CD4-positive, alpha-beta T cell treated with Interleukin-15 for 1 hour (primary cell): ENCODE results near the gene KCNJ2.

Experiments
- DNase-seq: peaks from one replicate; pipeline ENCODE4 v3.0.0-alpha.2; 2020

KCNJ2 gene

GRCh38 chr17:70161519-70161918 lies 7.8 kb upstream of the KCNJ2 start:
- DNase-seq: no peak

DNA sequence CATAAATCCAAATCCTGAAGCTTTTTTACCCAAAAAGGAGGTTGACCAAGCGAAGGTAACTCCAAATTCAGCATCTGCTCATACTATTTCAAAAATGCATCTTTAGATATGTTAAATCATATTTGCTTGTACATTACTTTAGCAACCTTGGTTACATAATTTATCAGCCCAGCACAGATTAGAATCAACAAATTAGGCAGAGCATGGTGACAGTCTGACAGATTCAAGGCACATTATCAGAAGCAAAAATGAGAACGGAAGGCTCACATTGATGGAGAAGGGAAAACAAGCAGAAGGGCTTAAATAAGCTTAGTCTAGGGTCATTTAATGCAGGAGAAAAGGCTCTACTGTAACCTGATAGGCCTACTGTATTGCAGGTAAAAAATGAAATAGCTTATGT lies 3.9 kb upstream of the KCNJ2 start:
- DNase-seq: no peak

DNA sequence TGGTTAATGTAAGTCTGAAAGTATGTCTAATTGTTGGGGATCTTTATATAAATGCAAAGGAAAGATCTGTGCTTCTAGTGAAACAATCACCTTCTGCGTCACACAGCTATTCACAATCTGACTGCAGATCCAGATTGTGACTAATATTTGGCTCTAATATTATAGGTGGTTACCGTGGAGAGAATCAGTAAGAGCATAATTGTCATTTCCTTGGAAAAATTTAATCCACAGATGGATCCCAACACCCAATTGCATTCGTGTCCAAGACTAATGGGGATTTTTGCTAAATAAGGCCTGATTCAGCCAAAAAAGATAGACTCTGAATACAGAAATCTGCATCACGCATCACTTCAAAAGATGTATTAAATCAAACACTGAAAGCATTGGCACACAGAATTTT lies 2.7 kb upstream of the KCNJ2 start:
- DNase-seq: no peak

GRCh38 chr17:70168044-70168976 lies 1.0 kb upstream of the KCNJ2 start:
- DNase-seq: peak; percentile 18

- DNase-seq: no peak
These were observed 621 bp downstream of the KCNJ2 start for GRCh38 chr17:70169709-70170597.

- DNase-seq: no peak
These were observed 1.8 kb downstream of the KCNJ2 start for GRCh38 chr17:70171159-70171558.

DNA sequence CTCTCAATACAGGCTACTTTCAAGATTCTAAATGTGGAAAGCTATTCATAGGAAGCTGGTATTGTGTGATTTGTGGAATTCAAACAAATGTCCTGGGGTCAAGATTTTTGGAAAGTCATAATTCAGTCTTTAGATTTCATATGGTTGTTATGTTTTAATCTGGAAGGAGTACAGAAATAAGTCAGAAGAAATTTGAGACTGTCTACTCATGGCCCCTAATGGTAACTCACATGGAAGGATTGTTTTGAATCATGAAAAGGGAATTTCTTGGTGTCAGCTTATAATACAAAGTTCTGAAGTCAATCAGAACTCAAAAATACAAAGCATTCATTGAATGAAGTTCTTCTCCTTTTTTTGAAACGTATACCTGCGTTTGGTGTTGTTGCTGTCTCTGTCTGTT lies 3.1 kb downstream of the KCNJ2 start:
- no peak for DNase-seq

DNA sequence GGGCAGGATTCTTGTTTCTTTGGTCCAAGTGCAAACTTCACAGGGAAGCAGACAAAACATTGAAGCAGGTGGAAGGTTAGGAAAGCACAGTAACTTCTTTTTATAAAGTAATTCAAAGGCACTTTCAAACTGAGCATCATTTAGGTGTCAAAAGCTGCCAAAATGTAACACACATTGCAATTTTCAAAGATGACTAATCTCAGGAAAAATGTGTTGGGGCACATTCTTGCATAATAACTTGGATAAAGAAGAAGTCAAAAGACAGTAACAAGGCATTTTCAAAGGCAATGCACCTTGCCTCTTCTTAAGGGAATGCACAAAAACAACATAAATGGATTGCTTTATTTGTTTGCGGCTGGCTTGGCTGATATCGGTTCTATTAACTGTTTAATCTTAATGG lies 3.6 kb downstream of the KCNJ2 start:
- DNase-seq: no peak

DNA sequence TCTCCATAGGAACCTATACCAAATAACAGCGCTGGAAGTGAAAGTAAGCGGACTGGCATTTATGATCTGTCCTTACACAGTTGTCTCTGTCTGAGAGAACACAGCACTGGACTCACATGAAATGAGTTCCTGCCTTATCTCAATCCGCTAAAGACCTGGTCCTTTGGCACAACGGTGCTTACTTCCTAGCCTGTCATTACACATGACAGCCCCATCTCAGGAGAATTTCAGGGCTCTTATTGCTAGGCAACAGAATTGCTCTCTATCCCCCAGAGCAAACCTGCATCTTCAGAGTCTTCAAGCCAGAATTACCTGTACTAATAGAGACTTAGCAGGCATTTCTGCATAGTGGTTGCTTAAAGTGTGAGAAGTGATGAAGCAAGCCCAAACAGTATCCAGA lies 4.3 kb downstream of the KCNJ2 start:
- DNase-seq: no peak

GRCh38 chr17:70181376-70181775 lies 12.0 kb downstream of the KCNJ2 start:
- no peak for DNase-seq

DNA sequence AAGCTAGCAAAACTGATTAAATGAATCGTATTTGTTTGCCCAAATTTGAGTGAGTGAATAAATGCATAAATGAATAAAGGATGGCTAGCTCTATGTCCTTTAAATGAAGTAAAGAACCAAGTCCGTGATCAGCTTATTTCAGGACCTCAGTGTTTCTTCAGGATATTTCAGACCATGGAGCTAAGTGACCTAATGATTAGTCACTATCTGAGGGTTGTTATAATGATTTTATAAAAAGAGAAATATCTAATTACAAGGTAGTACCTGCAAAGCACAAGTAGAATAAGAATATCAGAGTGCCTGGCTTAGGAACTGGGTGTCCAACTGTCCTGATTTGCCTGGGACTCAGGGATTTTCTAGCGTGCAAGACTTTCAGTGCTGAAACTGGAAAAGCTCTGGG lies 12.5 kb downstream of the KCNJ2 start:
- no peak for DNase-seq

- no peak for DNase-seq
These were observed 14.2 kb downstream of the KCNJ2 start for GRCh38 chr17:70183508-70183907.

GRCh38 chr17:70184207-70184606 lies 14.9 kb downstream of the KCNJ2 start:
- DNase-seq: no peak

- no peak for DNase-seq
These were observed 15.4 kb downstream of the KCNJ2 start for GRCh38 chr17:70184770-70185169.

DNA sequence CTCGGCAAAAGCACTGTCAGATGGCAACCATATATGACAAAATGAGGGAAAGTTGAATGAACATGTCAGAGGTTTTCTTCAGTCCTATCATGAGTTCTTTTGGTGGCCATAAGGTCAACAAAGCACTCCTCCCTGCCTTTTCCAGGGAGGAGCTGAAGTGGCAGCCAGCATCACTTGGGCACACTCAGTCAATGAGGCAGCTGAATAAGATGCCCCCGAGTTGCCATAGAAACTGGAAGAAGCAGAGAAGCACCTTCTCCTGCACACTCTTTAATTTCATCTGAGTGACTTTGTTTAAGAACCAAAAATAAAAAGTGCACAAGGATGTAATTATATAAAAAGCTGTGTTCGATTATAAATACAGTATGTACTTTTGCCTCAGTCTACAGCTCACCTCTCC lies 16.0 kb downstream of the KCNJ2 start:
- DNase-seq: no peak

GRCh38 chr17:70187383-70187782 lies 18.1 kb downstream of the KCNJ2 start:
- DNase-seq: no peak

DNA sequence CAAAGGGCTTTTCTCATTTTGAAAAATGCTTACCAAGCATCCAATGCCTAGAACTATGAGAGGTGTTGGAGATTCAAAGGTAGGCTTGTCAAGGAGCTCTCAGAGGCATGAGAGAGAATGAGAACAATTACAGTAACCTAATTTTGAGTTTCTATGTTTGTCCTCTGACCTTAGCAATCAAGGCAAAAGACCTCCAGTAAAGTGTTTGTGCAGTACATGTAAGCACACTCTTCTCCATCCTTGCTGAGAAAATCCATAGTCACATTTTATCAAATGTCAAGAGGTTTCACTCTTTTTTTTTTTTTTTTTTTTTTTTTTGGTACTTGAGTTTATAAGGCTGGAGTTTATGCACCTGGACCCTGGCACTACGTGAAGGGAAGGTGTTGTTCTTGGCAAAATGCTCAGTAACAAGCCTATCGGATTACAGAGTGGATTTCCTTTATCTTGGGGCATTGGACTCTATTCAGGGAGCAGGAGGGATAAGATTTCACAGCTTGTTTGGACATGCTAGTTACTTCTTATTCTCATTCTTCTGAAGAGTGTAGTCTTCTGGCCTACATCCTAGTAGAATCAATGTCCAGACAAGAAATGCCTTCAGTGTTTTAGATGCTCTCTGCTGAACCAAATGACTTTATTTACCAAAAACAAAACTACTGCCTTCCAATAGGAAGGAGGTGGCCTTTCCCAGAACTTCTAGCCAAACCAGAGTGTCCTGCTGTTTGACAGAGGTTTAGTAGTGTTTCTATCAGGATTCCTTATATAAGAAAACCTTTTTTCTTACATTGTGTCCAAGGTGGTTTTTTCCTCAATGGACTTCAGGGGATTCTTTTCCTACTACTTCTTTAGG lies 21.9 kb downstream of the KCNJ2 start:
- no peak for DNase-seq

DNA sequence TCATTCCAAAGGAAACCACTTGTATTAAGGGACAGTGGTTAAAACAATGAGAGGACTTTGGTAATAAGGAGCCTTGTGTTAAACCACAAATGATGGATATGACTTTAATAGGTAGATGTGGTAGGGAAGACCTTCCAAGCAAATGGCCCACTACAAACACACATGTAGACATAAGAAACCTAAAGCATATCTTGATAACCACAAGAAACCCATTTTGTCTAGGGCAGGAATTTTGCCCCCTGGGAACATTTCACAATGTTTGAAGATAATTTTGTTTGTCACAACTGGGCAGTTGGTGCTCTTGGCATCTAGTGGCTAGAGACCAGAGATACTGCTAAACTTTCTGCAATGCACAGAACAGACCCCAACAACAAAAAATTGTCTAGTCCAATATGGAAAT lies 25.8 kb downstream of the KCNJ2 start:
- DNase-seq: no peak

GRCh38 chr17:70201872-70202419 lies 32.6 kb downstream of the KCNJ2 start:
- DNase-seq: no peak

DNA sequence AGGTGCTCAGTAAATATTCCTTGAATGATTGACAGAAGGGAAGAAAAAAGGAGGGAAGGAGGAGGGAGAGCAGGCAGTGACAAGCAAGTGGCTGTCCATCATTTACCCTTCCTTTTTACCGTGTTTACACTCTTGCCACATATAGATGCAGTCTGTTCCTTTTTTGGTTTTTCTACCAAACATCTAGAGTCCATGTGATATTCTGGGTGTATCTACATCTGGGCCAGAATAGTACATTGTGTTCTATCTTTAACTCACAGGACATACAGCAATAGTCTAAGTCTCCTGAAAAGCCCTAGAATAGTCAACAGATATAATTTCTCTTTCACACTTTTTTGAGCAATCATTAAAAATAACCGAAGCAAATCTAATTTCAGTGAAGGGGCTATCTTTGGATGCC lies 33.5 kb downstream of the KCNJ2 start:
- DNase-seq: no peak

GRCh38 chr17:70204431-70204830 lies 35.1 kb downstream of the KCNJ2 start:
- no peak for DNase-seq

DNA sequence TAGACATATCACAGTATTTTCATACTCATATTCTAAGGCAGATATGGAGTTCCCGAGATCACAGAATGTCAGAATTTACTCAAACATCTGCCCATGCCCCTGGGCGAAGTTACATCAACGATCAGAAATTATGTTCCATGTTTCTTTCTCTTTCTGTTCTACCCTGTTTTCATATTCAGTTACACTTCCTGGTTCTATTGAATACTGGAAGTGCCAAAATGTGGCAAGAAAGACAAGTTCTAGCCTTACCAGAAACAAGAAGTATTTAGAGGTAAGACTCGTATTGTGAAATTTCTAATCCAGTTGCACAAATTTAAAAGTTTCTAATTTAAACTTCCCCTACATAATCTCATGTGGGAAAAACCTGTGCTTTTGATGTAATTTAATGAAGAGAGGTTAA lies 36.1 kb downstream of the KCNJ2 start:
- DNase-seq: no peak
